ENCODE data around the gene ENO2. TPM values are rescaled to one million over a fixed set of nuclear protein-coding genes. Genes with fewer than 3 reads are reported as not detected.

The ENO2 gene
- total and polyA plus RNA-seq, 12 donors, result 7.4 to 113 (median 35.1) TPM

DNA sequence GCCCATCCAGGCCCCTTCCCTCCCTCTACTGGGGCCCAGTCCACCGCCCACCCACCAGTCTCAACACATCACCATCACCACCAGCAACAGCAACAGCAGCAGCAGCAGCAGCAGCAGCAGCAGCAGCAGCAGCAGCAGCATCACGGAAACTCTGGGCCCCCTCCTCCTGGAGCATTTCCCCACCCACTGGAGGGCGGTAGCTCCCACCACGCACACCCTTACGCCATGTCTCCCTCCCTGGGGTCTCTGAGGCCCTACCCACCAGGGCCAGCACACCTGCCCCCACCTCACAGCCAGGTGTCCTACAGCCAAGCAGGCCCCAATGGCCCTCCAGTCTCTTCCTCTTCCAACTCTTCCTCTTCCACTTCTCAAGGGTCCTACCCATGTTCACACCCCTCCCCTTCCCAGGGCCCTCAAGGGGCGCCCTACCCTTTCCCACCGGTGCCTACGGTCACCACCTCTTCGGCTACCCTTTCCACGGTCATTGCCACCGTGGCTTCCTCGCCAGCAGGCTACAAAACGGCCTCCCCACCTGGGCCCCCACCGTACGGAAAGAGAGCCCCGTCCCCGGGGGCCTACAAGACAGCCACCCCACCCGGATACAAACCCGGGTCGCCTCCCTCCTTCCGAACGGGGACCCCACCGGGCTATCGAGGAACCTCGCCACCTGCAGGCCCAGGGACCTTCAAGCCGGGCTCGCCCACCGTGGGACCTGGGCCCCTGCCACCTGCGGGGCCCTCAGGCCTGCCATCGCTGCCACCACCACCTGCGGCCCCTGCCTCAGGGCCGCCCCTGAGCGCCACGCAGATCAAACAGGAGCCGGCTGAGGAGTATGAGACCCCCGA lies 22.5 kb downstream of the ENO2 start:
- Histone ChIP-seq H3K36me3 (replicated peaks in 1 of 2) (peaks cover 0 to 30% of the 10 kb centered on the region in 2 donors), H3K4me1 (replicated peaks in 1 of 2) (peaks cover 15 to 60% of the 10 kb centered on the region in 2 donors), H3K4me3 (peak overlapping the region in 2 of 4 donors; percentile 31 to 65), H3K27me3 (no peaks in the 10 kb centered on the region), H3K27ac (peak overlapping the region in 4 of 5 donors; percentile 82 to 96 (median 90)), H3K9me3 (replicated peaks in 1 of 3) (no peaks in the 10 kb centered on the region)
- 26 to 50% (median 30%) methylated on average over 20 to 36 of the region's 36 CpGs for WGBS, 4 donors
- no peak for TF ChIP-seq POLR2A (IDR thresholded peaks at IDR 0.05)
- TF ChIP-seq, protein P1, sequence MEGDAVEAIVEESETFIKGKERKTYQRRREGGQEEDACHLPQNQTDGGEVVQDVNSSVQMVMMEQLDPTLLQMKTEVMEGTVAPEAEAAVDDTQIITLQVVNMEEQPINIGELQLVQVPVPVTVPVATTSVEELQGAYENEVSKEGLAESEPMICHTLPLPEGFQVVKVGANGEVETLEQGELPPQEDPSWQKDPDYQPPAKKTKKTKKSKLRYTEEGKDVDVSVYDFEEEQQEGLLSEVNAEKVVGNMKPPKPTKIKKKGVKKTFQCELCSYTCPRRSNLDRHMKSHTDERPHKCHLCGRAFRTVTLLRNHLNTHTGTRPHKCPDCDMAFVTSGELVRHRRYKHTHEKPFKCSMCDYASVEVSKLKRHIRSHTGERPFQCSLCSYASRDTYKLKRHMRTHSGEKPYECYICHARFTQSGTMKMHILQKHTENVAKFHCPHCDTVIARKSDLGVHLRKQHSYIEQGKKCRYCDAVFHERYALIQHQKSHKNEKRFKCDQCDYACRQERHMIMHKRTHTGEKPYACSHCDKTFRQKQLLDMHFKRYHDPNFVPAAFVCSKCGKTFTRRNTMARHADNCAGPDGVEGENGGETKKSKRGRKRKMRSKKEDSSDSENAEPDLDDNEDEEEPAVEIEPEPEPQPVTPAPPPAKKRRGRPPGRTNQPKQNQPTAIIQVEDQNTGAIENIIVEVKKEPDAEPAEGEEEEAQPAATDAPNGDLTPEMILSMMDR (IDR thresholded peaks at IDR 0.05), result peak in 1 of 6 experiments; percentile 1
- intact Hi-C loops (cut with DNase I), result no loop called here
- peak in 5 of 7 donors; percentile 38 to 73 (median 53) for DNase-seq

DNA sequence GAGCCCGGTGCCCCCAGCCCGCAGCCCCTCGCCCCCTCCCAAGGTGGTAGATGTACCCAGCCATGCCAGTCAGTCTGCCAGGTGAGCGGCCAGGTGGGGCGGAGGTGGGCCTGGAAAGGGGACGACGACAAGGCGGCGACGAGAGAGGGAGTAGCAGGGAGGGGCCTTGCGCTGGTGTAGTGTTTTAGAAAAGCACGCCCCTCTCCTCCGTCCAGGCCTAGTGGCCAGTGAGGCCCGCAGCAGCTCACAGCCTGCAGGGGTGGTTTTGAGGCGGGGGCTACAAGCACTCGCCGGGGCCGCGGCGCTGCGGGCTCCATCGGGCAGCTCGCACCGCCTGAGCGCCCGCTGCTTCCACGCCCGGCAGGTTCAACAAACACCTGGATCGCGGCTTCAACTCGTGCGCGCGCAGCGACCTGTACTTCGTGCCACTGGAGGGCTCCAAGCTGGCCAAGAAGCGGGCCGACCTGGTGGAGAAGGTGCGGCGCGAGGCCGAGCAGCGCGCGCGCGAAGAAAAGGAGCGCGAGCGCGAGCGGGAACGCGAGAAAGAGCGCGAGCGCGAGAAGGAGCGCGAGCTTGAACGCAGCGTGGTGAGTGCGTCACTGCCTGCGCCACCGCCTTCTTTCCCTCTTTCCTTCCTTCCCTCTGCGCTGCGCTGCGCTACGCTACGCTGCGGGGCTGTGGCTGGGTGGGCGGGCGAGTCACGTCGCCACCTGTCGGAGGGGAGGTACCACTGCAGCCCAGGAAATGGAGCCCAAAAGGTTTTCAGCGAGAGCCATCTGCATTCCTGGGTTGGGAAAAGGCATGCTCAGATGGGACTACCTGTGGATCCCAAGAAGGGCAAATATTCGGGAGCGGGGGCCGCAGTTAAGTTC lies 23.3 kb downstream of the ENO2 start:
- Histone ChIP-seq H3K27ac (peak overlapping the region in 4 of 5 donors; percentile 82 to 96 (median 90)), H3K4me3 (peak overlapping the region in 2 of 4 donors; percentile 31 to 65), H3K36me3 (replicated peaks in 1 of 2) (peaks cover 0 to 30% of the 10 kb centered on the region in 2 donors), H3K4me1 (replicated peaks in 1 of 2) (peaks cover 15 to 60% of the 10 kb centered on the region in 2 donors), H3K9me3 (replicated peaks in 1 of 3) (no peaks in the 10 kb centered on the region), H3K27me3 (no peaks in the 10 kb centered on the region)
- intact Hi-C loops (cut with DNase I), result no loop called here
- peak in 1 of 2 donors; percentile 78 for TF ChIP-seq POLR2A (IDR thresholded peaks at IDR 0.05)
- TF ChIP-seq, protein P1 (IDR thresholded peaks at IDR 0.05), result peak; percentile 85 to 97 (median 95)
- WGBS, 4 donors, result 0 to 2% (median 1%) methylated on average over 25 to 80 of the region's 80 CpGs
- DNase-seq, result peak; percentile 92 to 97 (median 95)

DNA sequence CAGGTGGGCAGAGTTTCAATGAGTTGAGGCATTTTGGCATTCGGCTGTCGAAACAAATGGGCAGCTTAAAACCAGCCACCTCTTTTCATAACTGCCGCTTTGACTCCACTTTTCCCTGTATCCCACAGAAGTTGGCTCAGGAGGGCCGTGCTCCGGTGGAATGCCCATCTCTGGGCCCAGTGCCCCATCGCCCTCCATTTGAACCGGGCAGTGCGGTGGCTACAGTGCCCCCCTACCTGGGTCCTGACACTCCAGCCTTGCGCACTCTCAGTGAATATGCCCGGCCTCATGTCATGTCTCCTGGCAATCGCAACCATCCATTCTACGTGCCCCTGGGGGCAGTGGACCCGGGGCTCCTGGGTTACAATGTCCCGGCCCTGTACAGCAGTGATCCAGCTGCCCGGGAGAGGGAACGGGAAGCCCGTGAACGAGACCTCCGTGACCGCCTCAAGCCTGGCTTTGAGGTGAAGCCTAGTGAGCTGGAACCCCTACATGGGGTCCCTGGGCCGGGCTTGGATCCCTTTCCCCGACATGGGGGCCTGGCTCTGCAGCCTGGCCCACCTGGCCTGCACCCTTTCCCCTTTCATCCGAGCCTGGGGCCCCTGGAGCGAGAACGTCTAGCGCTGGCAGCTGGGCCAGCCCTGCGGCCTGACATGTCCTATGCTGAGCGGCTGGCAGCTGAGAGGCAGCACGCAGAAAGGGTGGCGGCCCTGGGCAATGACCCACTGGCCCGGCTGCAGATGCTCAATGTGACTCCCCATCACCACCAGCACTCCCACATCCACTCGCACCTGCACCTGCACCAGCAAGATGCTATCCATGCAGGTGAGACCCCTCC lies 24.2 kb downstream of the ENO2 start:
- peak in 4 of 7 donors; percentile 31 to 65 (median 45) for DNase-seq
- Histone ChIP-seq H3K4me1 (replicated peaks in 1 of 2) (peaks cover 15 to 60% of the 10 kb centered on the region in 2 donors), H3K27me3 (no peaks in the 10 kb centered on the region), H3K4me3 (peak overlapping the region in 1 of 4 donors; percentile 65), H3K36me3 (replicated peaks in 1 of 2) (peaks cover 0 to 27% of the 10 kb centered on the region in 2 donors), H3K27ac (peak overlapping the region in 4 of 5 donors; percentile 44 to 96 (median 89)), H3K9me3 (replicated peaks in 1 of 3) (no peaks in the 10 kb centered on the region)
- no peak for TF ChIP-seq POLR2A (IDR thresholded peaks at IDR 0.05)
- TF ChIP-seq, protein P1 (IDR thresholded peaks at IDR 0.05), result no peak
- intact Hi-C loops (cut with DNase I), result no loop called here
- WGBS, 4 donors, result 74 to 77% (median 75%) methylated on average over 19 to 32 of the region's 32 CpGs
